ENCODE data around the gene PRSS8.

DNA sequence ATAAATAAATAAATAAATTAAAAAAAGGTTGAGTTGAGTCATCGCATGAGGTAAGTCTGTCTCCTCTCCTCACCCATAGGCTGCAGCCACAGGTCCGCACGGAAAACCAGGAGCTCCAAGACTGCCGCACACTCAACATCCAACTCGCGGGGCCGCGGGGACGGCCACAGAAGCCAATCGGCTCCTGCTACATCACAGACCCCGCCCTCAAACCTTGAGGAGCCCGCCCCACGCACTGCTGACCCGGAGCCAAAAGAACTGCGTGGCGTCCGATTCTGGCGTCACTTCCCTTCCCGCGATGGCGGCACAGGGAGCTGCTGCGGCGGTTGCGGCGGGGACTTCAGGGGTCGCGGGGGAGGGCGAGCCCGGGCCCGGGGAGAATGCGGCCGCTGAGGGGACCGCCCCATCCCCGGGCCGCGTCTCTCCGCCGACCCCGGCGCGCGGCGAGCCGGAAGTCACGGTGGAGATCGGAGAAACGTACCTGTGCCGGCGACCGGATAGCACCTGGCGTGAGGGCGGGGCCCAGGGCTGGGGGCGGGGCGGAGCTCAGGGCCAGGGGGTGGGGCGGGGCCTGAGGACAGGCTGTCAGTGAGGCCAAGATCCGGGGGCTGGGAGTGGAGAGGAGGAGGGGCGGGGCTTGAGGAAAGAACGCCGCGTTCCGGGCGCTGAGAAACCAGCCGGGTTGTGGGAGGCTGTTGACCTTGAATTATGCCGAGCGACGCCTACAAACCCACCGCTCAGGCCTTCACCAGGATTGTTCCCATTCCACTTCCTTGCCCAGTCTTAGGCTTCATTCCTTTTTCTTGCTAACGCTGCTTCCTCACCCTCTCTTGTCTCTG, 17.9 kb downstream of the PRSS8 start, which contains the start of gene KAT8:
- TF ChIP-seq USF1 (IDR thresholded peaks at IDR 0.05) (no peak), CREB1 (IDR thresholded peaks at IDR 0.05; ENCODE audit: low read depth) (peak; percentile 93), CEBPB (IDR thresholded peaks at IDR 0.05) (no peak), FOXM1 (IDR thresholded peaks at IDR 0.05; ENCODE audit: borderline replicate concordance, low read depth) (no peak), RAD21 (IDR thresholded peaks at IDR 0.05; ENCODE audit: low read depth) (no peak), YY1 (IDR thresholded peaks at IDR 0.05; ENCODE audit: low read depth) (peak; percentile 96), ZBTB7A (IDR thresholded peaks at IDR 0.05; ENCODE audit: low read depth) (no peak), TEAD4 (IDR thresholded peaks at IDR 0.05) (peak; percentile 28; the same call in 1 of the 2 replicates), TCF12 (IDR thresholded peaks at IDR 0.05; ENCODE audit: low read depth) (peak; percentile 67; the same call in 1 of the 2 replicates), TAF1 (IDR thresholded peaks at IDR 0.05; ENCODE audit: low read depth) (peak; percentile 72; the same call in 1 of the 2 replicates)
- TF ChIP-seq, protein P1, sequence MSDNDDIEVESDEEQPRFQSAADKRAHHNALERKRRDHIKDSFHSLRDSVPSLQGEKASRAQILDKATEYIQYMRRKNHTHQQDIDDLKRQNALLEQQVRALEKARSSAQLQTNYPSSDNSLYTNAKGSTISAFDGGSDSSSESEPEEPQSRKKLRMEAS (IDR thresholded peaks at IDR 0.05): peak; percentile 75
- TF ChIP-seq, protein P2, sequence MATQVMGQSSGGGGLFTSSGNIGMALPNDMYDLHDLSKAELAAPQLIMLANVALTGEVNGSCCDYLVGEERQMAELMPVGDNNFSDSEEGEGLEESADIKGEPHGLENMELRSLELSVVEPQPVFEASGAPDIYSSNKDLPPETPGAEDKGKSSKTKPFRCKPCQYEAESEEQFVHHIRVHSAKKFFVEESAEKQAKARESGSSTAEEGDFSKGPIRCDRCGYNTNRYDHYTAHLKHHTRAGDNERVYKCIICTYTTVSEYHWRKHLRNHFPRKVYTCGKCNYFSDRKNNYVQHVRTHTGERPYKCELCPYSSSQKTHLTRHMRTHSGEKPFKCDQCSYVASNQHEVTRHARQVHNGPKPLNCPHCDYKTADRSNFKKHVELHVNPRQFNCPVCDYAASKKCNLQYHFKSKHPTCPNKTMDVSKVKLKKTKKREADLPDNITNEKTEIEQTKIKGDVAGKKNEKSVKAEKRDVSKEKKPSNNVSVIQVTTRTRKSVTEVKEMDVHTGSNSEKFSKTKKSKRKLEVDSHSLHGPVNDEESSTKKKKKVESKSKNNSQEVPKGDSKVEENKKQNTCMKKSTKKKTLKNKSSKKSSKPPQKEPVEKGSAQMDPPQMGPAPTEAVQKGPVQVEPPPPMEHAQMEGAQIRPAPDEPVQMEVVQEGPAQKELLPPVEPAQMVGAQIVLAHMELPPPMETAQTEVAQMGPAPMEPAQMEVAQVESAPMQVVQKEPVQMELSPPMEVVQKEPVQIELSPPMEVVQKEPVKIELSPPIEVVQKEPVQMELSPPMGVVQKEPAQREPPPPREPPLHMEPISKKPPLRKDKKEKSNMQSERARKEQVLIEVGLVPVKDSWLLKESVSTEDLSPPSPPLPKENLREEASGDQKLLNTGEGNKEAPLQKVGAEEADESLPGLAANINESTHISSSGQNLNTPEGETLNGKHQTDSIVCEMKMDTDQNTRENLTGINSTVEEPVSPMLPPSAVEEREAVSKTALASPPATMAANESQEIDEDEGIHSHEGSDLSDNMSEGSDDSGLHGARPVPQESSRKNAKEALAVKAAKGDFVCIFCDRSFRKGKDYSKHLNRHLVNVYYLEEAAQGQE (IDR thresholded peaks at IDR 0.05; ENCODE audit: low read depth): peak; percentile 15; the same call in 1 of the 2 replicates
